Cortex of kidney (tissue), 1 donor: ENCODE data around the gene ACY1.

ENCODE experiments used
- DNase-seq: peaks from one replicate; lab custom pipeline; 2025; lab: John Stamatoyannopoulos, UW

Gene ACY1

GRCh38 chr3:51963951-51964451 lies 19.3 kb upstream of the ACY1 start:
- DNase-seq = no peak

GRCh38 chr3:51964521-51964920 lies 18.8 kb upstream of the ACY1 start:
- DNase-seq = no peak

GRCh38 chr3:51966016-51966415 lies 17.3 kb upstream of the ACY1 start:
- DNase-seq = no peak

GRCh38 chr3:51966486-51966885 lies 16.8 kb upstream of the ACY1 start:
- no peak for DNase-seq

GRCh38 chr3:51966922-51967383 lies 16.4 kb upstream of the ACY1 start:
- DNase-seq = no peak

GRCh38 chr3:51967384-51968169 lies 15.8 kb upstream of the ACY1 start, which contains the start of gene PCBP4:
PCBP4 (minus strand) TSS chr3:51967454; CDS start chr3:51961240, 6,214 bp downstream.
- DNase-seq = no peak

GRCh38 chr3:51968170-51968775 lies 15.1 kb upstream of the ACY1 start:
- DNase-seq = no peak

GRCh38 chr3:51968883-51969678 lies 14.3 kb upstream of the ACY1 start:
- no peak for DNase-seq

- DNase-seq = no peak
These were observed 13.5 kb upstream of the ACY1 start for GRCh38 chr3:51969841-51970240.

- DNase-seq = no peak
These were observed 12.6 kb upstream of the ACY1 start for GRCh38 chr3:51970606-51971300.

- no peak for DNase-seq
These were observed 12.0 kb upstream of the ACY1 start for GRCh38 chr3:51971350-51971749.

GRCh38 chr3:51974277-51974962 lies 8.9 kb upstream of the ACY1 start:
- DNase-seq = no peak

GRCh38 chr3:51974963-51975851 lies 8.1 kb upstream of the ACY1 start, which contains the start of gene ABHD14A:
ABHD14A (plus strand) TSS chr3:51975064; CDS start chr3:51975136, 72 bp downstream.
- no peak for DNase-seq

- DNase-seq = no peak
These were observed 7.3 kb upstream of the ACY1 start for GRCh38 chr3:51975852-51976549.

GRCh38 chr3:51977446-51978142 lies 5.7 kb upstream of the ACY1 start:
- no peak for DNase-seq

- no peak for DNase-seq
These were observed 5.2 kb upstream of the ACY1 start for GRCh38 chr3:51978143-51978502.

GRCh38 chr3:51980253-51980652 lies 3.1 kb upstream of the ACY1 start:
- DNase-seq = no peak

- DNase-seq = no peak
These were observed 940 bp upstream of the ACY1 start for GRCh38 chr3:51982352-51982837.
